SU-DHL-6 (cell line): Measurements from ENCODE around the gene TMPRSS4.

Experiments used
- EZH2phosphoT487 ChIP-seq: fragments of 200-600 bp; sonication (generic), shearing (Covaris generic); conservative IDR thresholded peaks from 2 replicates; pipeline ENCODE4 v1.6.1; 2018; ENCODE audit warnings: mild to moderate bottlenecking, antibody characterized with exemption, low read length, moderate library complexity, mixed read lengths
- TF ChIP-seq, protein P1 (sequence below): fragments of 200-600 bp; sonication (generic); IDR thresholded peaks from one replicate; pipeline ENCODE4 v1.5.1; 2017; ENCODE audit warnings: antibody characterized with exemption, mild to moderate bottlenecking, low read length, moderate library complexity; ENCODE audit not compliant: insufficient read depth, poor library complexity, severe bottlenecking

DNA sequence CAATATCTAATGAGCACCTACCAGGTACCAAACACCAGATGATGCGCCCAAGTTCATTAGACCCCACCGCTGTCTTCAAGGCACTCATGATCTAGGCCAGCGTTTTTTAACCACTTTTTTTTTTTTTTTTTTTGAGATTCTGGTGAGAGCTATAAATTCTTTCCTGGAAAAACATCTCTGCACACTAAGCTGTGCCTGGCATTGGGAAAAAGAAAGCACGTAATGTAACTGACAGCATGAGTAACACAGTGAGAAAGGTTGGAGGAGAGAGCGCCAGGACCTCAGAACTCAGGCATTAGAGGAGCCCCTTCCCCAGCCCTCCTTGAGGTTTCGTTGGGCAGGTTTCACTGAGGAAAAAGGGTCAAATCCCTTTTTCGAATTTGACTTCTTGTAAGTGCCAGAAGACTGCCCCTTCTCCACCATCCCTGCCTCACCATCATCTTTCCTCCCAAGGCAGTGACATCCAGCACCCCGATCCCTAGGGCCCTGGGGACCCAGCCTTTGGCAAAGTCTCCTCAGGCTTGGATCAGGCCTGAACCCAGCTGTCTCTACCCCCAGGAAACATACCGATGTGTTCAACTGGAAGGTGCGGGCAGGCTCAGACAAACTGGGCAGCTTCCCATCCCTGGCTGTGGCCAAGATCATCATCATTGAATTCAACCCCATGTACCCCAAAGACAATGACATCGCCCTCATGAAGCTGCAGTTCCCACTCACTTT is 36.0 kb downstream of the TMPRSS4 start:
- TF ChIP-seq, protein P1, sequence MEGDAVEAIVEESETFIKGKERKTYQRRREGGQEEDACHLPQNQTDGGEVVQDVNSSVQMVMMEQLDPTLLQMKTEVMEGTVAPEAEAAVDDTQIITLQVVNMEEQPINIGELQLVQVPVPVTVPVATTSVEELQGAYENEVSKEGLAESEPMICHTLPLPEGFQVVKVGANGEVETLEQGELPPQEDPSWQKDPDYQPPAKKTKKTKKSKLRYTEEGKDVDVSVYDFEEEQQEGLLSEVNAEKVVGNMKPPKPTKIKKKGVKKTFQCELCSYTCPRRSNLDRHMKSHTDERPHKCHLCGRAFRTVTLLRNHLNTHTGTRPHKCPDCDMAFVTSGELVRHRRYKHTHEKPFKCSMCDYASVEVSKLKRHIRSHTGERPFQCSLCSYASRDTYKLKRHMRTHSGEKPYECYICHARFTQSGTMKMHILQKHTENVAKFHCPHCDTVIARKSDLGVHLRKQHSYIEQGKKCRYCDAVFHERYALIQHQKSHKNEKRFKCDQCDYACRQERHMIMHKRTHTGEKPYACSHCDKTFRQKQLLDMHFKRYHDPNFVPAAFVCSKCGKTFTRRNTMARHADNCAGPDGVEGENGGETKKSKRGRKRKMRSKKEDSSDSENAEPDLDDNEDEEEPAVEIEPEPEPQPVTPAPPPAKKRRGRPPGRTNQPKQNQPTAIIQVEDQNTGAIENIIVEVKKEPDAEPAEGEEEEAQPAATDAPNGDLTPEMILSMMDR = no peak
- TF ChIP-seq EZH2phosphoT487 = no peak
